ENCODE results near the gene CPEB3. TPM values are rescaled to one million over a fixed set of nuclear protein-coding genes. Genes with fewer than 3 reads are reported as not detected.

The CPEB3 gene
- total RNA-seq, 1 experiment from 2014 or later, result 2.4 TPM

DNA sequence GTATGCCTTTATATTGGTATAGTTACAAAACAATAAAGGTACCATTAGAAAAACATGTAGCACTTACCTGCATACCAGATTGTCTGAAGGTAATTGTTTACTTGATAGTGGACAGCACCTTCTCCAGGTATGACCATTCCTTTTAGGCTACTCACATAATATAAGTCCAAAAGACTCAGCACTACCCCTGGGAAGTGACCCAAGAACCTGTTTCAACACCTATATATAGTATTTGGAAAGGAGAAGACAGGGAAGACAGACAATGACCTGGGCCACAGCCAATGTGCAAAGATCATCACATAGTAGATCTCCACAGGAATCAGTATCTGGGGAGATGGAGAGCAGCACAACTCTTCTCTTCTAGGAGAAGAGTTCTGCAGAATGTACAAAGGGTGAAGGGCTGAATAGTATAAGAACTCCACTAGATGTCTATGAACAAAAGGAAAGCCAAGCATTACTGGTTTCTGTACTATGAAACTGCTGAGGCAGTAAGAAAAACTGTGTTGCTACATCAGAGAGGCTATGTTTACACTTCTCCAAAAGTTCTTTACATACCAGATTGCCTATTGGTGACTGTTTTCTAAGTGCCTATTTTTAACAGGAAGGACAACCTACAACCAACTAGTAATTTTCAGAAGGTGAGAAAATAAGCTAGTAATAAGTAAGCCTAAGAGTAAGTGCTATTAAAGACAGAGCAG is 208.1 kb downstream of the CPEB3 start:
- CTCF ChIA-PET, result no interaction called here
- intact Hi-C loops (cut with micrococcal nuclease; ENCODE audit: unreplicated experiment) (no loop called here), in situ Hi-C loops (cut with HindIII; ENCODE audit: low pct_unique_long_range_greater_than_20kb, low sequenced_read_pairs) (no loop called here)
- Histone ChIP-seq H3K36me3 (ENCODE audit: control insufficient read depth, insufficient read depth, low read length) (no peaks in the 10 kb centered on the region), H3K27ac (ENCODE audit: low read length) (no peak overlapping the region), H3K4me3 (ENCODE audit: low read depth in 2 of 2, low read length in 2 of 2) (no peak overlapping the region), H3K4me1 (ENCODE audit: control insufficient read depth, insufficient read depth, low read length) (no peaks in the 10 kb centered on the region), H3K27me3 (ENCODE audit: control insufficient read depth, insufficient read depth, low read length) (no peaks in the 10 kb centered on the region), H3K9me3 (ENCODE audit: control insufficient read depth, insufficient read depth, low read depth, low read length) (no peaks in the 10 kb centered on the region)
- DNase-seq (ENCODE audit: low read depth, low spot score) (no peak), ATAC-seq (no peak)
- no TSS peak for BruUV-seq (replicated peaks)
- POLR2A ChIA-PET, result no interaction called here
- TF ChIP-seq SIN3A (IDR thresholded peaks at IDR 0.05; ENCODE audit: borderline replicate concordance, insufficient read depth, low read depth, low read length), result no peak
- no peak for TF ChIP-seq REST (IDR thresholded peaks at IDR 0.05; ENCODE audit: insufficient read depth in 1 of 2, low read depth in 2 of 2, low read length in 1 of 2)
- no peak for TF ChIP-seq POLR2AphosphoS5 (IDR thresholded peaks at IDR 0.05; ENCODE audit: low read depth, low read length)
- no peak for TF ChIP-seq CTCF (IDR thresholded peaks at IDR 0.05)
- no peak for TF ChIP-seq TCF7L2 (IDR thresholded peaks at IDR 0.05; ENCODE audit: low read depth, low read length)

DNA sequence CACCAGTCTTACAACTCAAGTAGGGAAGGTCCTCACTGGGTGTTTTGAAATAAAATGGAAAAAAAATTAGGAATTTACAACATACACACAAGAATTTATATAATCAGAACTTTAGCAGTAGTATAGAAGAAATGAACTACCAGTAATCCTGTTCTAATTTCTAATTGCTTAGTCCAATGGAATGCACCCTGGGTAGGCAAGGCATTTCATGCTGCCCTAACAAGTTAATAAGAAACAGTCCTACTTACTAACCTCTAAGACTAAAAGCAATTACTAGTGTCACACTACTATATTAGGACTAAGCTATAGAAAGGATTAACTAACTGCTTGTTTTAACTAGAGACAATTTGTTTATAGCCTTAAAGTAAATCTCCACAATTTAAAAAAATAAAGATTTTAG is 209.2 kb downstream of the CPEB3 start:
- Histone ChIP-seq H3K4me1 (ENCODE audit: control insufficient read depth, insufficient read depth, low read length) (no peaks in the 10 kb centered on the region), H3K9me3 (ENCODE audit: control insufficient read depth, insufficient read depth, low read depth, low read length) (no peaks in the 10 kb centered on the region), H3K27me3 (ENCODE audit: control insufficient read depth, insufficient read depth, low read length) (no peaks in the 10 kb centered on the region), H3K27ac (ENCODE audit: low read length) (no peak overlapping the region), H3K4me3 (ENCODE audit: low read depth in 2 of 2, low read length in 2 of 2) (no peak overlapping the region), H3K36me3 (ENCODE audit: control insufficient read depth, insufficient read depth, low read length) (no peaks in the 10 kb centered on the region)
- no peak for DNase-seq (ENCODE audit: low read depth, low spot score)
- ChIA-PET CTCF (interaction anchor here (0.6 kb wide), 1 partner anchor 354 kb away, joined by 7 read pairs; no protein-coding TSS in a partner anchor), POLR2A (no interaction called here)
- ATAC-seq, result no peak
- TF ChIP-seq POLR2AphosphoS5 (IDR thresholded peaks at IDR 0.05; ENCODE audit: low read depth, low read length) (no peak), CTCF (IDR thresholded peaks at IDR 0.05) (no peak), TCF7L2 (IDR thresholded peaks at IDR 0.05; ENCODE audit: low read depth, low read length) (no peak)
- BruUV-seq (replicated peaks), result no TSS peak
- in situ Hi-C loops (cut with HindIII; ENCODE audit: low pct_unique_long_range_greater_than_20kb, low sequenced_read_pairs) (no loop called here), intact Hi-C loops (cut with micrococcal nuclease; ENCODE audit: unreplicated experiment) (no loop called here)
